8988T (cell line): ENCODE data around the gene PEX11A.
"Not testable (repeated sequence)": the region's sequence is repeated elsewhere in the genome, so short reads cannot be mapped to it uniquely, and the experiment has no call there.

Experiments
- DNase-seq: peaks from one replicate; pipeline ENCODE4 v3.0.0; 2011

The PEX11A gene, protein sequence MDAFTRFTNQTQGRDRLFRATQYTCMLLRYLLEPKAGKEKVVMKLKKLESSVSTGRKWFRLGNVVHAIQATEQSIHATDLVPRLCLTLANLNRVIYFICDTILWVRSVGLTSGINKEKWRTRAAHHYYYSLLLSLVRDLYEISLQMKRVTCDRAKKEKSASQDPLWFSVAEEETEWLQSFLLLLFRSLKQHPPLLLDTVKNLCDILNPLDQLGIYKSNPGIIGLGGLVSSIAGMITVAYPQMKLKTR

DNA sequence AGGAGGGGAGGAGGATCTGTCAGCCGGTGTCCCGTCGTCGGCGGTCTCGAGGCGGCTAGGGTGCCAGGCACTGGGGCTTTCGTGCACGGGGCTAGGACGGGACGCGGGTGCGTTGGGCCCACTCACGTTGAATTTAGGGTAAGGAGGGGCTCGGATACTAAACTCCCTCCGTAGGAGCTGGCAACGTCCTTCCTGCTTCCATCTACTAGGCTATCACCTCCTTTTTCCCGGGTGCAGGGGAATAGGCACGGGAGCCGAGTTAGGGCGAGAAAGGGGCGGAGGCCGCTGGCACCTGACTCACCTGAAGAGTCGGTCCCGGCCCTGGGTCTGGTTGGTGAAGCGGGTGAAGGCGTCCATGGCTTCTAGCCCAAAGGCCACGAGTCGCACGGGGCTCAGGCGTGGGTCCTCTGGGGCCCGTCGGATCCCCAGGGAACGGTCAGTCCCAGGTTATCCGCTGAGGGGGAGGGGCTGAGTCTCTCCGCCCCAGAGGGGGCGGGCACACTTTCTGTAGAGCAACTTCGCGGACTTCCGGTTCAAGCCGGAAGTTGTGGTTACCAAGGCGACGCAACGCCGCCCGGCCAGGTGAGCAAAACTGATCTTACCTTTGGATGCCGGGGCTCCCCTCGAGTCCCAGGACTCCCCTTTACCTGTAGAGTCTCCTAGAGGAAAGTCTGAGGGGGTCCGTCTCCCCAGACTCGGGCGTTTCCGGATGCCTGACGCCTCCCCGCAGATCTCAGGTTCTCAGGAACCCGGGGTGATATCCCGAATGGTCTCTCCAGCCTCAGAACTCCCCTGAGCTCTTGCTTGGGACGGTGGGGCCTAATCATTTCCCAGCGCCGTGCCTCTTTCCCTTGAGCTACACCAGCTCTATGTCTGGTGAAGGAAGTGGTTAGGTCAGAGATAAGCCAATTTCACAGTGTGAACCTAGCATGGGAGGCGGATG is at the start of gene PEX11A, which contains the start of gene WDR93:
Gene PEX11A, minus strand, starts transcription at position 479 of the 943 bp plus-strand sequence. Its CDS starts 122 bp downstream, at position 357.
Gene WDR93, plus strand, starts transcription at position 536 of the 943 bp plus-strand sequence. CDS start 10,936 bp downstream, outside the sequence.
- DNase-seq: no peak

DNA sequence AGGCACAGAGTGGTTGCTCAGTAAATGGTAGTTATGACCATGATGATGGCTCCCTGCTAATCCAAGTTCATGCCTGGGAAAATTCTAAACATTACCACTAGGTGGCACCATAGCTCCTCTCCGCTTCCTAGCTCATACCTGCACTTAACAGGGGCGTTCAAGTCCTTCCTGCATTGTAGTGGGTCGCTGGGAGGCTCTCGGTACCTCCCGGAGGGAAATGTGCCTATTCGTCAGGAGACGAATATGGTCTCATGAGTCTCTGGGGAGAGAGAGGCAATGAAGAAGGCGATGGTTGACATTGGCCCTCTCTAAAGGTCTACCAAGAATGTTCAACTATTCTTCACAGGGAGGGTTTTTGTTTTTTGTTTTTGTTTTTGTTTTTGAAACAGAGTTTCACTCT is 49.6 kb upstream of the PEX11A start:
- DNase-seq: peak; percentile 44

DNA sequence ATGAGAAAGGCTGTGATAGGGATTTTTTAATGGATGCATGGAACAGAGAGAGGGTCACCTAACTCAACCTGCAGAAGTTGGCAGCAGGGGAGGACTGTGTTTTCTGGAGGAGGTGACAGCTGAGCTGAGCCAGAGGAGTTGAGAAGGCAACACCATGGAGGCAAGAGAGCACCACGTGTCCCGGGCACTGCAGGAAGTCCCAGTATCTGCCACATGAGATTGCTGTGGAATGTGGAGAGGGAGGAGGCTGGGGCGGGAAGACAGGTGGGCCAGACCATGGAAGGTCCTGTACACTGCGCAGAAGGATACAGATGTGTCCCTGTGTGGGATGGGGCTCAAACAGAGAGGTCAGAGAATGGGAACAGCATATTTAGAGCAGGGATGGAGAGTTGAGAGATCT is 45.2 kb upstream of the PEX11A start:
- no peak for DNase-seq

DNA sequence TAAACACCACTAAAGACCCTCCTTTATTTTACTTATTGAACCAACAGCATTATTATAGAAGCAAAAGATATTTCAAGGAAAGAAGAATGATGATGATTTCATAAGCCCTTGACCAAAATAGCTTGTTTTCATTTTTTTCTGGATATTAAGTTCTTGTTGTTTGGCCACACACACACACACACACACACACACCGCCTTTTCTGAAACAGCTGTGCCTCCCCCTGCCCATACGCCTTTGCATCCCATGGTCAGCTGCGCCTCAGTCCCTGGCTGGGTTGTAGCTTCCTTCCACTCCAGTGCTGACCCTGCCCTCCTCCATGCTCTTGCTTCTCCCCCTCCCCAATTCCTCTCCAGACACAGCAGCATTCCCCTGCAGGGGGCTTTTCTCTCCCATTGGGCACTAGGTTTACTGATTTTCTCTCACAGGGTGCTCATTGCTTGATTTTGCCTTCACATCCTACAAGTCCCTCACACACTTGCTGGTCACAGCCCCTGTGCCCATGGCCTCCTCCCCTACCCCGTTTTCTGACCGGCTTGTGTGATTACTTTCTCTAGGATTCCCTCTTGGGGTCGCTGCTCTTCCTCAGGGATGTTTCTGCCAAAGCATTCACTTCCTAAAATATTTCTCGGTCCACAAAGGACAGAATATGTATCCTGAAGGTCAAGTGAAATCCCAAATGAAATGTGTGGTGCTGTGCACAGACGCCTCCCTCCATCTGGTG is 42.1 kb upstream of the PEX11A start:
- DNase-seq: no peak

DNA sequence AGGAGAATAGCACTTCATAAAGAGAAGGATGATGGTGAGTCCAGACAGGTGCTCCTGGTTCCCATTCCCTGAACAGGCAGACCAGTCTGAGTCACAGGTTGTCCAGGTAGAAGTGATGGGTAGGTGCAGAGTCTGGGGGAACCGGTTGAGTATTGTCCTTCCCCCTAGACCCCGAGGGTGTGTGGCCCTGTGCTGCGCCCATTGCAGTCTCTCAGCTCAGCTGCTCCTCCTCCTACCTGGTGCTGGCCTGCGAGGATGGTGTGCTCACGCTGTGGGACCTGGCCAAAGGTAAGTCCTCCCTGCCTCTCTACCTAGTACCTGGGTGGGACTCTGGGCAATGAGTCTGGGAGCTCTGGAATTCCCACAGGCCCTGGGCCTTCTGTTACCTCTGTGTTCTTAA is 40.7 kb upstream of the PEX11A start:
- no peak for DNase-seq

DNA sequence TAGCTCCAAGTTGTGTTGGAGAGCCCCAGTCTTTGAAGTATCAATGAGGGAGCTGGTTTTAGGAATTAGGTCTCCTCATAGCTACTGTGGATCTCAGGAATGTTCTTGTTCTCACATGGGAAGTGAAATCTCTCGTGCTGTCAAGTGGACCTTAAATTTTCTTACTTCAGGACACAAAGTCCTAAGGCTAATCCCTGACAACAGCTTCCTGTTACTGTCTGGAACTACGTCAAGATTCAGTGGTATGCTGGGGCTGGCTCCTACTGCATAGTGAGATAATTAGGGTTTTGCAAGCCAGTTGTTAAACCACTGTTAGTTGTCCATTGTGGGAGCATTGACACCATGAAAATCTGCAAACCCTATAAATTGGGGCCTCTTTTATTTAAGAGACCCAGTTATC is 37.7 kb upstream of the PEX11A start:
- no peak for DNase-seq

DNA sequence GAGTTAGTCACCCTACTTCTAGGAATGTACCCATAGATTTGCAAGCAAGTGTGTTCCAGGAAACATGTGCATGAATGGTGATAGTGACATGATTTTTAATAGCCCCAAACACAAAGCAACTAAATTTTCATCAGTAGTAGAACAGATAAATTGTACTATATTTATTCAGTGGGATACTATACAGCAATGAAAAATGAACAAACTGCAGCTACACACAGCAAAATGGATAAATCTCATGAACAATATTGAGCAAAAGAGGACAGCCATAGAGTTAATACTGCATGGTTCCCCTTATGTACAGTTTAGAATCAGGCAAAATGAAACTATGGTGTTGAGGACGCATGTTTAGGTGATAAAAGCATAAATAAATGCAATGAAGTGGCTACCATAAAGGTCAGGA is 34.5 kb upstream of the PEX11A start:
- DNase-seq: no peak

DNA sequence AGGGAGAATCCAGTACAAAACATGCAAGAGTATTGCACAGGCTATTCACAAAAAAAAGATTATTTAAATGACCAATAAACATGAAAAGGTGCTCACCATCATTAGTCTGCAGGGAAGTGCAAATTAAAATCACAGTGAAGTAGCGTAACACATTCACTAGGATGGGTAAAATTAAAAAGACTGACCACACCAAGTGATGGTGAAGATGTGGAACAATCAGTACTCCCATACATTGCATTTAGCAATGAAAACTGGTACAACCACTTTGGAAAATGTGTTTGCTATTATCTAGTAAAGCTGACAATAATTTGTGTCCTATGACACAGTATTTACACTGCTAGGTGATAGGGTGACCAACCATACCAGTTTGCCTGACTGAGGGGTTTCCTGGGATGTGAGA is 34.1 kb upstream of the PEX11A start:
- DNase-seq: no peak

DNA sequence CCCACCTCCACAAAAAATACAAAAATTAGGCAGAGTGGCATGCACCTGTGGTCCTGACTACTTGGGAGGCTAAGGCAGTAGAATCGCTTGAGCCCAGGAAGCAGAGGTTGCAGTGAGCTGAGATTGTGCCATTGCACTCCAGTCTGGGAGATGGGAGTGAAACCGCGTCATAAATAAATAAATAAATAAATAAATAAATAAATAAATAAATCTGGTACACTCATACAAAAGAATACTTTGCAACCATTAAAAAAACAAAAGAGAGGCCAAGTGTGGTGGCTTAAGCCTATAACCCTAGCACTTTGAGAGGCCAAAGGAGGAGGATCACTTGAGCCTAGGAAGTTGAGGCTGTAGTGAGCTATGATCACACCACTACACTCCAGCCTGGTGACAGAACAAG is 32.5 kb upstream of the PEX11A start:
- DNase-seq: no peak

DNA sequence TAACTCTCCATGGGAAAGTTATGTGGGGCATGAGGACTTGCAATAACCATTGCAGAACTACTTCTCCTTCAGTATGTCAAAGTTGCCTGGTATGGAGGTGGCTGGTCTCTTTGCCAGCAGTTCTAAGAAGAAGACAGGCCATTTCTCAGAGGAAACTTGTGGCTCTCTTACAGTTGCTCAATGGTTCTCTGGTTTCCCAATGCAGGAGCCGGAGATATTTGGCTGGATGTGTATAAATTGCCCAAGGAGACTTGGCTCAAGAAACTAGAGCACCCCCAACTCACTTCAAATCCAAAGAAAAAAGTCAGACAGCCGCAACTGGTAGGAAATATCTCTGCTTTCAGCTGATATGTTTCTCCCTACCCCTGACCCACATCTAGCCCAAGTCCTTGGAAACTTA is 24.2 kb upstream of the PEX11A start:
- no peak for DNase-seq

DNA sequence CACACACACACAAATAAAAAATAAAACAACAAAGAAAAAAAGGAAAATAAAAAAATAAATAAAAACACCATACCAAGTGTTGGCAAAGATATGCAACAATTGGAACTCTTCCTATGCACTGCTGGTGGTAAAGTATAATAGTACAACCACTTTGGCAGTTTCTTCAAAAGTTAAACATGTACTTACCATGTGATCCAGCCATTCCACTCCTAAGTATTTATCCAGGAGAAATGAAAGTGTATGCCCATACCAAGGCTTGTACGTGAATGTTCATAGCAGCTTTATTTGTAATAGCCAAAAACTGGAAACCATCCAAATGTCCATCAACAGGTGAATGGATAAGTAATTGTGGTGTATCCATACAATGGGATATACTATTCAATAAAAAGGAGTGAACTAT is 17.0 kb upstream of the PEX11A start:
- no peak for DNase-seq

DNA sequence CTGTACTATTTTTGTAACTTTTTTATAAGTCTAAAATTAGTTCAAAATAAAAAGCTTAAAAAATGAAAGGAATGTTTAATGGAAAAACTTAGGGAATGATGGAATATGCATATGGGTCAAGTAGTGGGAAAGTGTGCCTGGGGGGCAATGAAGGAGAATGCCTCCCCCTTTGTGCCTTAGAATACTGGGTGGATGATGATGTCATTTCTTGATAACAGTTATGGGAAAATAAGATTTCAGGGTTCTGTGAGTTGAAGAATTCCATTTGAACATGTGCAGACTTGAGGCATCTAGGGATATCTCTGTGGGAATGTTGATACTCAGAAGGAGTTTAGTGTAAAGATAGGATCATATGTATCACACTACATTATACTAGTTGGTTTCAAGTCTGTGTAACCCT is 13.9 kb upstream of the PEX11A start:
- DNase-seq: no peak

DNA sequence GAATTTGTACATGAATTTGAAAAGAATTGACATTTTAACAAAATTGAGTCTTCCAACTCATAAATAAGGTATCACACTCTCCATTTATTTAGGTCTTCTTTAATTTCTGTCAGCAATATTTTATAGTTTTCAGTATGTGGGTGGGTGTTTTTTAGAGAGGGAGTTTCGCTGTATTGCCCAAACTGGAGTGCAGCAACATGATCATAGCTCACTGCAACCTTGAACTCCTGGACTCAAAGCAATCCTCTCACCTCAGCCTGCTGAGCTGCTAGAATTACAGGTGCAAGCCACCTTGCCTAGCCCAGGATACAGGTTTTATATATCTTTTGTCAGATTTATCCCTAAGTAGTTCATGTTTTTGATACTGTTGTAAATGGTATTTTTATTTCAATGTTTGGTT is 4.6 kb upstream of the PEX11A start:
- DNase-seq: no peak

DNA sequence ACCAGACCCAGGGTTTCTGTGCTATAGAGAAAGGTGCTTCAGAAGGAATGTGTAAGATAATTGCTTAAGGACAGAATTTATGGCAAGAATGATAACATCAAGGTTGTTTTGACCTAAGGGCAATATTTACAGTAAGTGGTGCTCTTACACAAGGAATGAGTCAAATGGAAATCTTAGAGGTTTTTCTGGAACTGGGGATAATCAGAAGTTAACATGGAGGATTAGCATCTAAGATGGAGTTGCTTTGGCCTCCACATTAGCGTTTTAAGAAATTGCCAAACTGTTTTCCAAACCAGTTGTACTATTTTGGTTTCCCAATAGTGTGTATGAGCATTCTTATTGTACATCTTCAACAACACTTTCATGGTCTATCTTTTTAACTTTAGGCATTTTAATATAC is 3.1 kb upstream of the PEX11A start:
- DNase-seq: no peak

DNA sequence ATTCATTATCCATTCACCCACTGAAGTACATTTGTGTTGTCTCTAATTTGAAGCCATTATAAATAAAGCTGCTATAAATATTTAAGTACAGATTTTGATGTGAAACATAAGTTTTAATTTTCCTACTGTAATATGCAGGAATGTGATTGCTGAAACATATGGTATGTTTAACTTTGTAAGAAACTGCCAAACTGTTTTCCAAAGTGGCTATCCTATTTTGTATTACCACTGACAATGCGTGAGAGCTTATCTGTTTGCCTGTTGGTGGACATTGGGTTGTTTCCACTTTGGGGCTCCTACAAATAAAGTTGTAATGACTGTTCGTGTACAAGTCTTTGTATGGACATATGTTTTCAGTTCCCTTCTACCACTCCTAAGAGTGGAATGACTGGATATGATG is 2.5 kb upstream of the PEX11A start:
- no peak for DNase-seq

DNA sequence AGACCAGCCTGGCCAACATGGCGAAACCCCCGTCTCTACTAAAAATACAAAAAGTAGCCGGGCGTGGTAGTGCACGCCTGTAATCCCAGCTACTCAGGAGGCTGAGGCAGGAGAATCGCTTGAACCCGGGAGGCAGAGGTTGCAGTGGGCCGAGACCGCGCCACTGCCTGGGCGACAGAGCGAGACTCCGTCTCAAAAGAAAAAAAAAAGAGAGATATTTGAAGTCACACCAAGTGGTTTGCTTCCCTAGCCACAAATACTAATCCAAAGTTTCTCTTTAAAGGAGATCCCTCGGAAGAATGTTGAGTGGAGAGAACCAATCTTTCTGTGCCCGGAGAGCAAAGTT is 651 bp downstream of the PEX11A start:
- DNase-seq: not testable (repeated sequence)

DNA sequence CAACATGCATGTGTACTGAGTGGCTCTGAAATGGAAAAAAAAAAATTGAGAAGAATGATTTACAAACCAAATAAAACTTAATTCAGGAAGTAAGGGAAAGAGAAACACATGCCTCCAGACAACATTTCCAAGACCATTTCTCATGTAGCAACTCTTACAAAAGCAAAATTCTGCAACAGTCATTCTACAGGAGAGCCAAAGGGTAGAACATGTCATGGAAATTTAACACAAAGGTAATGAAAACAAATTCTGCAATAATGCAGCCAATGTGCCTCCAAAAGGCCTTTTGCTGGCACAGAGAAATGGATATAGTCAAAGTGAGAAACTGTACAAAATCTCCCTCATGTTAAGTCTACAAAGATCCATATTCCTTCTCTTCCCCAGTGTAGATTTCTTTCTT is 4.0 kb downstream of the PEX11A start:
- DNase-seq: no peak

DNA sequence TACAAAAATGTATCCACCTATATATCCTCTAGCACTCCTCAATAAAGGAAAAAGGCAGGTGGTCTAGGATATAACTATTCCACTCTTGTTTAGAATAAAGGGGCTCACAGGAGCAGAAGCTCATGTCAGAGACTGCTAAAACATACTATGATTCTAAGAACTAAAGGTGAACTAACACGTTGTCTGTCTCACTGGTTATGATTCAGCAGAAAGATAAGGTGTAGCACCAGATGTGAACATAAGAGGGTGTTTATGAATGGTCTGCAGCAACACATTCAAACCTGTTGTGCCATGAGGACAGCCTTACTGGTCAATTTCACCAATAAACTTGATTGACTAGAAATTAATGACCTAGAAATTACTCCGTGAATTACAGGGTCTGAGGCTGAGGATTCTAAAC is 4.6 kb downstream of the PEX11A start:
- DNase-seq: no peak

DNA sequence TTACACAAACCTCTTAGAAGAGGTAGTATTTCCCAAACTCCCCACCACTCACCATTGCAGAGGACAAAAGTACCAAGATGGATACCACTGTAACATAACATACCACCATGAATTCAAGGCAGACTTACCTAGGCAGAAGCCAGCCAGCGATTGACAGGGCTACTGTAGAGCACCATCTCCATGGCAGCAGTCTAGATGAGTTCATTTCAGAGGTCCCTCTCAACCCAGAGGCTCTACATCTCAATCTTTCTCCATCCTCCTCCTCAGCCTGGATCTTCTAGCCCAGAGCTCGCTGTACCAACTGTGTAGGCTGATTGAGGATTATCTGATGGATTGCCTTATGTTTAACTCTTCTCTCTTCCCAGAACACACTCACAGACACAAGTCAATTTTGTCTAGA is 9.4 kb downstream of the PEX11A start:
- no peak for DNase-seq

DNA sequence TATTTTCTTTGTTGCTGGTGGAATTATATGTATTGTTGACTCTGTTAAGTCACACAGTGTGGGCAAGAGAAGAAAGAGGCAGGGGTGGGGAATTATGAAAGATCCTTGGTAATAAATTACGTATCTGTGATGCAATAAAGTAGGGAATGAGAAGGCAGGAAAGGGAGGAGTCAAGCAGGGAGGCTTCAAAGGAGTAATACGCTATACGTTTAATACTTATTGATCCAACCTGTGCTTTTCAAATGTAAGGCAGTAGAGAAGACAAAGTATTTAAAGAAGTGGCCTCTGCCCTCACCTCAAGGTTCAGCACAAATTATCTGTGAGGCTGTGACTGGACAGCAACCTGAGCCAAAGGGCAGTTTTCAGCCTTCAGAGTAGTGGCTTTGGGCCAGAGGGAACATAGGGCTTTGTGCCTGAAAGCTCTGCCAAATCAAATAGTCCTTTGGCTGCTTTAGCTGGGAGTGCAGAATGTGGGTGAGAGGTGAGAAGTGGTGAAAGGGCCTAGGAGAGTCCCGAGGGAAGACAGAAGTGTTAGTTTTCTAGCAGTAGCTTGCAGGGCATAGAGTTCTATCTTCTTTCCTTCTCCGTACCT is 10.2 kb downstream of the PEX11A start:
- no peak for DNase-seq

DNA sequence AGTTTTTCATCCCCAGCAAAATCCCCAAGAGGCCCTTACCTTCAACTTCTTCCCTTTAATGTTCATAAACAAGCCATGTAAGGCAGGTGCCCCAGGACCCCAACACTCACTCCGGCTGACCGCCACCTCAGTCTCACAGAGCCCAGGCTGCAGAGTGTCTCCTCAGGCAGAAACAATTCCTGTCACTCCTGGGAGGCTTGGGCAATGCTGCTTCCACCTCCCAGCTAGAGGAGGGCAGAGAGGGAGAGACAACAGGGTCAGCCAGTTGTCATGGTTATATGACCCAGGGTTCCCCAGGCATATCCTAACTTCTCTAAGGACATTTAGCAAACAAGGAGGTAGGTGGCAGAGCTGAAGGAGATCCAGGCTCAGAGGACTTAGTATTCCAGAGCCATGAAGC is 11.3 kb downstream of the PEX11A start, which contains the start of gene PLIN1:
Gene PLIN1, minus strand, starts transcription at position 156 of the 400 bp plus-strand sequence. CDS start 1,878 bp downstream, outside the sequence.
- DNase-seq: no peak

DNA sequence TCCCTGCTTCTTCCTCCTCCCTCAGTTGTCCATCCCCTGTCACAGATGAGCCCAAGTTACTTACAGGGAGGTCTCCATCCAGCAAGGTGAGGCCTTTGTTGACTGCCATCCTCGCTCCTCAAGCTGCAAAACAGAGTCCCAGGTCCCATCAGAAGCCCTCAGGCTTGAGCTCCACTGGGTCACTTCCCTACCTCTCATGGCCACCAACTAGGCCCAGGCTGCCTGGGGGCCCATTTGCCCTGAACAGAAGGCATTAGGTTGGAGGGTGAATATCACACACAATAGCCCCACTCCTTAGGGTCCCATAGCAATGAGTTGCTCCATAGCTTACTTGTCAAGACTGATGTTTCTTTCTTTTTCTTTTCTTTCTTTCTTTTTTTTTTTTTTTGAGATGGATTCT is 13.2 kb downstream of the PEX11A start:
- DNase-seq: no peak

DNA sequence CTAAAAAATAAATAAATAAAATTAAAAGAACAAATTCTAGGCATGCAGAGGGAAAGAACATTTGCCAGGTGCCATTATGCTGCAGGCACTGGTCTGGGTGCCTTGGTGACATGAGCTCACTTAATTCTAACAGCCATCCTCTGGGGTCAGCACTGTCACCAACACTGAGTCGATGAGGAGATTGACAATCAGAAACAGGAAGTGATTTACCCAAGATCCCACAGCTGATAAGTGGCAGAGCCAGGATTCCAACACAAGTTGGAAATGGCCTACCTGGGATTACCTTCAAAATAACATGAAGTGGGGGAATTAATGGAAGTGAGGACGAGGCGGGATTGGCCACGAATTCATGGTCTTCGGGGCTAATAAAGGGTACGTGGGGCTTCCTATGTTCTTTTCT is 14.9 kb downstream of the PEX11A start:
- DNase-seq: no peak
